PFSK-1 (cell line): ENCODE results near the gene RPTOR.

Experiments used
- POLR2AphosphoS5 ChIP-seq: IDR thresholded peaks from 2 replicates; pipeline ENCODE4 v1.6.1; 2012; ENCODE audit warnings: low read depth, mild to moderate bottlenecking, control low read depth, low read length, moderate library complexity
- SIN3A ChIP-seq: IDR thresholded peaks from 2 replicates; pipeline ENCODE4 v1.6.1; 2012; ENCODE audit warnings: mild to moderate bottlenecking, low read length, moderate library complexity, borderline replicate concordance; ENCODE audit not compliant: insufficient read depth
- TAF1 ChIP-seq: IDR thresholded peaks from 2 replicates; pipeline ENCODE4 v1.6.1; 2012; ENCODE audit warnings: low read length, control low read depth, borderline replicate concordance; ENCODE audit not compliant: insufficient read depth
- TF ChIP-seq, protein P1 (sequence below), 2 experiments: IDR thresholded peaks; 2 replicates each; pipeline versions ENCODE4 v1.6.1 to v1.8.0; 2011 to 2012; ENCODE audit warnings: low read depth in 2 of 2, low read length in 2 of 2, control low read depth in 1 of 2, inconsistent platforms in 1 of 2, mild to moderate bottlenecking in 1 of 2, moderate library complexity in 1 of 2; ENCODE audit not compliant: insufficient read depth in 1 of 2

DNA sequence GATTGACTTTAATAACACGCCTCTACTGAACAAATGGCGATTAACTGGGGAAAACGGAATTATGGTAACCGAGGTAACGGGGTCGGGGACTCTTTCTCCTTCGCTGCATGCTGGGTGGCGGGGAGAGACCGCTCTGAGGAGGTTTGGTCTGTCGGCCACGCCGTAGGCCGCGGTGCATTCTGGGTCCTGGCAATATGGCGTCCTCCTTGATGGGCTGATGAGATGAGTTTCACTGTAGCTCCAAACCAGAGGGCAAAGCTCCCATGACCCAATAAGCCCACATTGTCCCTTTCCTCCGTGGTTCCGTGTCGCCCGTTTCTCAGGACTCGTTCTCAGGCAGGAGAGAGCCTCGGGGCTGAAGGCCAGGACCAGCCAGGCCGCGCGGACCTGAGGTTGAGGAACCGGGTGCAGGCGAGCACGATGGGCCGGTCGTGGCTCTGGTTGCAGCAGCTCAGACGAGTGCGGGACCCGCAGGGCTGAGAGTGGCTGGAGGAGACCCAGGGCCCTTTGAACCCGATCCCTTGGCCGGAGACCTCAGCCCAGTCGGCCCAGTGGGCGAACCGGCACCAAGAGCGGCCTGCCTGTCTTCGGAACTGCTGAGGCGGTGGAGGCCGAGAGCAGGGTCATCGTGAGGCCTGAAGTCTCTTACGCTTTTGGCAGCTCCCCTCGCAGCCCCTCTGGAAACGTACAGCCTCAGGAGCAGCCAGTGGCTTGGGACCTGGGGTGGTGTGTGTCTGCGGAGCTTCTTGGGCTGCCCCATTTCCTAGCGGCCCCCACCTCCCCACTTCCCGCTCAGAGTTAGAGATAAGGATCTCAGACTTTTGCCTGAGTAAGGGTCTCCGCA lies at the start of gene RPTOR:
- TF ChIP-seq POLR2AphosphoS5 (peak; percentile 93), SIN3A (peak; percentile 93; the same call in 1 of the 2 replicates), TAF1 (peak; percentile 99)
- TF ChIP-seq, protein P1, sequence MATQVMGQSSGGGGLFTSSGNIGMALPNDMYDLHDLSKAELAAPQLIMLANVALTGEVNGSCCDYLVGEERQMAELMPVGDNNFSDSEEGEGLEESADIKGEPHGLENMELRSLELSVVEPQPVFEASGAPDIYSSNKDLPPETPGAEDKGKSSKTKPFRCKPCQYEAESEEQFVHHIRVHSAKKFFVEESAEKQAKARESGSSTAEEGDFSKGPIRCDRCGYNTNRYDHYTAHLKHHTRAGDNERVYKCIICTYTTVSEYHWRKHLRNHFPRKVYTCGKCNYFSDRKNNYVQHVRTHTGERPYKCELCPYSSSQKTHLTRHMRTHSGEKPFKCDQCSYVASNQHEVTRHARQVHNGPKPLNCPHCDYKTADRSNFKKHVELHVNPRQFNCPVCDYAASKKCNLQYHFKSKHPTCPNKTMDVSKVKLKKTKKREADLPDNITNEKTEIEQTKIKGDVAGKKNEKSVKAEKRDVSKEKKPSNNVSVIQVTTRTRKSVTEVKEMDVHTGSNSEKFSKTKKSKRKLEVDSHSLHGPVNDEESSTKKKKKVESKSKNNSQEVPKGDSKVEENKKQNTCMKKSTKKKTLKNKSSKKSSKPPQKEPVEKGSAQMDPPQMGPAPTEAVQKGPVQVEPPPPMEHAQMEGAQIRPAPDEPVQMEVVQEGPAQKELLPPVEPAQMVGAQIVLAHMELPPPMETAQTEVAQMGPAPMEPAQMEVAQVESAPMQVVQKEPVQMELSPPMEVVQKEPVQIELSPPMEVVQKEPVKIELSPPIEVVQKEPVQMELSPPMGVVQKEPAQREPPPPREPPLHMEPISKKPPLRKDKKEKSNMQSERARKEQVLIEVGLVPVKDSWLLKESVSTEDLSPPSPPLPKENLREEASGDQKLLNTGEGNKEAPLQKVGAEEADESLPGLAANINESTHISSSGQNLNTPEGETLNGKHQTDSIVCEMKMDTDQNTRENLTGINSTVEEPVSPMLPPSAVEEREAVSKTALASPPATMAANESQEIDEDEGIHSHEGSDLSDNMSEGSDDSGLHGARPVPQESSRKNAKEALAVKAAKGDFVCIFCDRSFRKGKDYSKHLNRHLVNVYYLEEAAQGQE (IDR thresholded peaks at IDR 0.05; ENCODE audit: insufficient read depth in 1 of 2, low read depth in 2 of 2, low read length in 2 of 2) = peak; percentile 70 to 78
